ENCODE measurements around the gene AKR1B15.

AKR1B15 gene

GRCh38 chr7:134571101-134571500, 22.2 kb downstream of the AKR1B15 start:
- no peak for TF ChIP-seq CTCF (IDR thresholded peaks at IDR 0.05; ENCODE audit: poor library complexity, severe bottlenecking)
- H3K4me3 ChIP-seq (ENCODE audit: severe bottlenecking) = no peak overlapping the region
- DNase-seq (ENCODE audit: low spot score) (no peak), ATAC-seq (ENCODE audit: low read depth) (no peak)
- H3K27me3 ChIP-seq (ENCODE audit: insufficient read depth, poor library complexity, severe bottlenecking) = no peaks in the 10 kb centered on the region
- H3K27ac ChIP-seq (ENCODE audit: poor library complexity, severe bottlenecking) = no peak overlapping the region
- peaks cover 4% of the 10 kb centered on the region for H3K9me3 ChIP-seq (ENCODE audit: severe bottlenecking)
- no peaks in the 10 kb centered on the region for H3K36me3 ChIP-seq (ENCODE audit: low read depth)
- no peaks in the 10 kb centered on the region for H3K4me1 ChIP-seq (ENCODE audit: insufficient read depth, poor library complexity, severe bottlenecking)

- no peaks in the 10 kb centered on the region for H3K4me1 ChIP-seq (ENCODE audit: insufficient read depth, poor library complexity, severe bottlenecking)
- H3K27me3 ChIP-seq (ENCODE audit: insufficient read depth, poor library complexity, severe bottlenecking) = no peaks in the 10 kb centered on the region
- no peak overlapping the region for H3K4me3 ChIP-seq (ENCODE audit: severe bottlenecking)
- H3K9me3 ChIP-seq (ENCODE audit: severe bottlenecking) = peaks cover 4% of the 10 kb centered on the region
- H3K36me3 ChIP-seq (ENCODE audit: low read depth) = no peaks in the 10 kb centered on the region
- no peak for DNase-seq (ENCODE audit: low spot score)
- TF ChIP-seq CTCF (IDR thresholded peaks at IDR 0.05; ENCODE audit: poor library complexity, severe bottlenecking) = no peak
- ATAC-seq (ENCODE audit: low read depth) = no peak
- H3K27ac ChIP-seq (ENCODE audit: poor library complexity, severe bottlenecking) = no peak overlapping the region
Observed at GRCh38 chr7:134571746-134572461, 23.0 kb downstream of the AKR1B15 start.

- ATAC-seq (ENCODE audit: low read depth) = no peak
- H3K36me3 ChIP-seq (ENCODE audit: low read depth) = no peaks in the 10 kb centered on the region
- DNase-seq (ENCODE audit: low spot score) = no peak
- no peak overlapping the region for H3K4me3 ChIP-seq (ENCODE audit: severe bottlenecking)
- peaks cover 4% of the 10 kb centered on the region for H3K9me3 ChIP-seq (ENCODE audit: severe bottlenecking)
- H3K27me3 ChIP-seq (ENCODE audit: insufficient read depth, poor library complexity, severe bottlenecking) = no peaks in the 10 kb centered on the region
- H3K4me1 ChIP-seq (ENCODE audit: insufficient read depth, poor library complexity, severe bottlenecking) = no peaks in the 10 kb centered on the region
- TF ChIP-seq CTCF (IDR thresholded peaks at IDR 0.05; ENCODE audit: poor library complexity, severe bottlenecking) = no peak
- no peak overlapping the region for H3K27ac ChIP-seq (ENCODE audit: poor library complexity, severe bottlenecking)
Observed at GRCh38 chr7:134574322-134574721, 25.4 kb downstream of the AKR1B15 start.

GRCh38 chr7:134584290-134584689, 35.4 kb downstream of the AKR1B15 start:
- DNase-seq (ENCODE audit: low spot score) (no peak), ATAC-seq (ENCODE audit: low read depth) (no peak)

More at GRCh38 chr7:134584290-134584689, 35.4 kb downstream of the AKR1B15 start:
- no peak for TF ChIP-seq CTCF (IDR thresholded peaks at IDR 0.05; ENCODE audit: poor library complexity, severe bottlenecking)
- Histone ChIP-seq H3K27me3 (ENCODE audit: insufficient read depth, poor library complexity, severe bottlenecking) (no peaks in the 10 kb centered on the region), H3K36me3 (ENCODE audit: low read depth) (no peaks in the 10 kb centered on the region), H3K4me1 (ENCODE audit: insufficient read depth, poor library complexity, severe bottlenecking) (no peaks in the 10 kb centered on the region), H3K9me3 (ENCODE audit: severe bottlenecking) (no peaks in the 10 kb centered on the region), H3K27ac (ENCODE audit: poor library complexity, severe bottlenecking) (no peak overlapping the region), H3K4me3 (ENCODE audit: severe bottlenecking) (no peak overlapping the region)

Measured in RWPE2 (cell line).